ENCODE data around the gene HSP90AA1.
"Not testable (repeated sequence)": the region's sequence is repeated elsewhere in the genome, so short reads cannot be mapped to it uniquely, and the experiment has no call there.

DNA sequence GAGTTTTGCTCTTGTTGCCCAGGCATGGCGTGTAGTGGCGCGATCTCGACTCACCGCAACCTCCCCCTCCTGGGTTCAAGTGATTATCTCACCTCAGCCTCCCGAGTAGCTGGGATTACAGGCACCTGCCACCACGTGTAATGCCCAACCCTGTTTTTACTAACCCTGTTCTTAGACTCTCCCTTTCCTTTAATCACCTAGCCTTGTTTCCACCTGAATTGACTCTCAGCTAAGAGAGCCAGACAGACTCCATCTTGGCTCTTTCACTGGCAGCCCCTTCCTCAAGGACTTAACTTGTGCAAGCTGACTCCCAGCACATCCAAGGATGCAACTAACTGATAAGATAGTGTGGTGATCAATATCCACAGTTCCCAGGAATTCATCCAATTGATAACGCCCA is 22.3 kb downstream of the HSP90AA1 start:
- TF ChIP-seq, protein P1, sequence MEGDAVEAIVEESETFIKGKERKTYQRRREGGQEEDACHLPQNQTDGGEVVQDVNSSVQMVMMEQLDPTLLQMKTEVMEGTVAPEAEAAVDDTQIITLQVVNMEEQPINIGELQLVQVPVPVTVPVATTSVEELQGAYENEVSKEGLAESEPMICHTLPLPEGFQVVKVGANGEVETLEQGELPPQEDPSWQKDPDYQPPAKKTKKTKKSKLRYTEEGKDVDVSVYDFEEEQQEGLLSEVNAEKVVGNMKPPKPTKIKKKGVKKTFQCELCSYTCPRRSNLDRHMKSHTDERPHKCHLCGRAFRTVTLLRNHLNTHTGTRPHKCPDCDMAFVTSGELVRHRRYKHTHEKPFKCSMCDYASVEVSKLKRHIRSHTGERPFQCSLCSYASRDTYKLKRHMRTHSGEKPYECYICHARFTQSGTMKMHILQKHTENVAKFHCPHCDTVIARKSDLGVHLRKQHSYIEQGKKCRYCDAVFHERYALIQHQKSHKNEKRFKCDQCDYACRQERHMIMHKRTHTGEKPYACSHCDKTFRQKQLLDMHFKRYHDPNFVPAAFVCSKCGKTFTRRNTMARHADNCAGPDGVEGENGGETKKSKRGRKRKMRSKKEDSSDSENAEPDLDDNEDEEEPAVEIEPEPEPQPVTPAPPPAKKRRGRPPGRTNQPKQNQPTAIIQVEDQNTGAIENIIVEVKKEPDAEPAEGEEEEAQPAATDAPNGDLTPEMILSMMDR (IDR thresholded peaks at IDR 0.05), result not testable (repeated sequence)
- not testable (repeated sequence) for TF ChIP-seq POLR2A (IDR thresholded peaks at IDR 0.05)

Measured in body of pancreas (tissue), 4 donors.